Stimulated activated CD4-positive, alpha-beta T cell treated with anti-CD3 and anti-CD28 coated beads, Interleukin-12 subunit alpha, Interleukin-12 subunit beta, amount 100 ng/mL, for 48 hours (primary cell): Measurements from ENCODE around the gene TRAPPC10.

Experiments used
- DNase-seq, 3 donors: peaks; one replicate each; pipeline ENCODE4 v3.0.0-alpha.2; 2020; ENCODE audit warnings: low read depth in 2 of 3, low spot score in 1 of 3

Gene TRAPPC10

GRCh38 chr21:44011579-44012473 lies at the start of gene TRAPPC10:
TRAPPC10 (plus strand) TSS chr21:44012309; CDS start chr21:44012494, 185 bp downstream.
- DNase-seq: peak; percentile 68 to 83 (median 70)

GRCh38 chr21:43965911-43966585 lies 46.1 kb upstream of the TRAPPC10 start:
- DNase-seq: no peak

- DNase-seq: no peak
Measured at GRCh38 chr21:43966946-43967512, 45.1 kb upstream of the TRAPPC10 start.

GRCh38 chr21:43967981-43968380 lies 44.1 kb upstream of the TRAPPC10 start:
- DNase-seq: no peak

GRCh38 chr21:43968410-43969114 lies 43.5 kb upstream of the TRAPPC10 start:
- DNase-seq: no peak

GRCh38 chr21:43969115-43969444 lies 43.0 kb upstream of the TRAPPC10 start:
- no peak for DNase-seq

- no peak for DNase-seq
Measured at GRCh38 chr21:43970551-43970950, 41.6 kb upstream of the TRAPPC10 start.

GRCh38 chr21:43971201-43971991 lies 40.7 kb upstream of the TRAPPC10 start:
- no peak for DNase-seq

- no peak for DNase-seq
Measured at GRCh38 chr21:43971992-43972255, 40.2 kb upstream of the TRAPPC10 start.

- no peak for DNase-seq
Measured at GRCh38 chr21:43972850-43973633, 39.1 kb upstream of the TRAPPC10 start.

- DNase-seq: no peak
Measured at GRCh38 chr21:43973634-43973955, 38.5 kb upstream of the TRAPPC10 start.

- DNase-seq: no peak
Measured at GRCh38 chr21:43974791-43975468, 37.2 kb upstream of the TRAPPC10 start.

GRCh38 chr21:43975469-43976098 lies 36.5 kb upstream of the TRAPPC10 start:
- DNase-seq: peak; percentile 66 to 78 (median 74)

- no peak for DNase-seq
Measured at GRCh38 chr21:43976661-43977060, 35.4 kb upstream of the TRAPPC10 start.

GRCh38 chr21:43978060-43978459 lies 34.0 kb upstream of the TRAPPC10 start:
- DNase-seq: no peak

GRCh38 chr21:43979654-43980053 lies 32.5 kb upstream of the TRAPPC10 start:
- DNase-seq: no peak

GRCh38 chr21:43981151-43981870 lies 30.8 kb upstream of the TRAPPC10 start:
- no peak for DNase-seq

- DNase-seq: no peak
Measured at GRCh38 chr21:43981871-43982210, 30.3 kb upstream of the TRAPPC10 start.
